GM23338 (cell line): ENCODE measurements around the gene USP33. TPM values are rescaled to one million over a fixed set of nuclear protein-coding genes. Genes with fewer than 3 reads are reported as not detected.

Experiments
- ATAC-seq: fragments of 200-7000 bp; cut with Tn5 transposase; 3 replicates; pipeline ENCODE4 v1.9.1; 2020
- DNase-seq: peaks from one replicate; pipeline ENCODE4 v3.0.0-alpha.2; 2015; ENCODE audit warnings: low spot score
- H2AFZ ChIP-seq: fragments of 200-600 bp; sonication (generic); 2 replicates; pipeline ENCODE4 v1.8.0; 2016; ENCODE audit warnings: antibody characterized with exemption, mild to moderate bottlenecking, moderate library complexity
- H3F3A ChIP-seq: fragments of 200-600 bp; sonication (generic); replicated peaks from 2 replicates; pipeline ENCODE4 v1.8.0; 2017; ENCODE audit warnings: antibody characterized with exemption, mixed run types, low read depth
- H3K27ac ChIP-seq: fragments of 200-600 bp; sonication (generic); 2 replicates; pipeline ENCODE4 v1.6.1; 2016; ENCODE audit warnings: low read depth
- H3K27me3 ChIP-seq: fragments of 200-600 bp; sonication (generic); 2 replicates; pipeline ENCODE4 v1.8.0; 2016; ENCODE audit warnings: mild to moderate bottlenecking, mixed run types, moderate library complexity; ENCODE audit not compliant: insufficient read depth
- H3K36me3 ChIP-seq: fragments of 200-600 bp; sonication (generic); 2 replicates; pipeline ENCODE4 v1.8.0; 2016; ENCODE audit warnings: mild to moderate bottlenecking; ENCODE audit not compliant: insufficient read depth
- H3K4me1 ChIP-seq: fragments of 200-600 bp; sonication (generic); 2 replicates; pipeline ENCODE4 v1.8.0; 2016; ENCODE audit warnings: mild to moderate bottlenecking, moderate library complexity; ENCODE audit not compliant: insufficient read depth
- H3K4me2 ChIP-seq: fragments of 200-600 bp; sonication (generic); 2 replicates; pipeline ENCODE4 v1.7.1; 2017; ENCODE audit warnings: mixed run types
- H3K4me3 ChIP-seq: fragments of 200-600 bp; sonication (generic); 2 replicates; pipeline ENCODE4 v1.6.1; 2016; ENCODE audit warnings: mixed run types
- H3K79me2 ChIP-seq: fragments of 200-600 bp; sonication (generic); replicated peaks from 2 replicates; pipeline ENCODE4 v1.8.0; 2017; ENCODE audit warnings: mild to moderate bottlenecking; ENCODE audit not compliant: insufficient read depth
- H3K9me2 ChIP-seq: fragments of 200-600 bp; sonication (generic); 2 replicates; pipeline ENCODE4 v1.8.0; 2017; ENCODE audit not compliant: insufficient read depth
- H4K20me1 ChIP-seq: fragments of 200-600 bp; sonication (generic); replicated peaks from 2 replicates; pipeline ENCODE4 v1.8.0; 2017; ENCODE audit warnings: mild to moderate bottlenecking; ENCODE audit not compliant: insufficient read depth
- H3K27ac Mint-ChIP-seq: 2 replicates; pipeline ENCODE4 v1.8.0; 2020; ENCODE audit warnings: inconsistent platforms, mild to moderate bottlenecking, moderate library complexity, mixed read lengths
- H3K27me3 Mint-ChIP-seq: 3 replicates; pipeline ENCODE4 v1.8.0; 2022; ENCODE audit warnings: low read depth, mild to moderate bottlenecking, moderate library complexity, mixed read lengths, inconsistent platforms; ENCODE audit not compliant: insufficient read depth, poor library complexity
- H3K36me3 Mint-ChIP-seq: 3 replicates; pipeline ENCODE4 v1.8.0; 2021; ENCODE audit warnings: low read depth, mild to moderate bottlenecking, inconsistent platforms, moderate library complexity, mixed read lengths
- H3K4me1 Mint-ChIP-seq: 3 replicates; pipeline ENCODE4 v1.8.0; 2020; ENCODE audit warnings: mild to moderate bottlenecking, inconsistent platforms, mixed read lengths
- H3K4me3 Mint-ChIP-seq: 3 replicates; pipeline ENCODE4 v1.8.0; 2021; ENCODE audit warnings: moderate library complexity, mild to moderate bottlenecking, inconsistent platforms, mixed read lengths
- H3K9me3 Mint-ChIP-seq: 3 replicates; pipeline ENCODE4 v1.8.0; 2020; ENCODE audit warnings: moderate library complexity, mild to moderate bottlenecking, inconsistent platforms, mixed read lengths
- CTCF ChIP-seq, 2 experiments: fragments of 200-600 bp in 1 of 2; sonication (generic) in 1 of 2; conservative IDR thresholded peaks; 2 replicates each; pipeline versions ENCODE4 v1.5.1 to v1.6.1; 2016 to 2017; ENCODE audit warnings: antibody characterized with exemption in 2 of 2, low read depth in 2 of 2, mild to moderate bottlenecking in 2 of 2, moderate library complexity in 1 of 2
- JUNB ChIP-seq: IDR thresholded peaks from one replicate; pipeline ENCODE4 v1.6.1; 2016; ENCODE audit warnings: antibody characterized with exemption; ENCODE audit not compliant: unreplicated experiment
- STAT1 ChIP-seq: IDR thresholded peaks from one replicate; pipeline ENCODE4 v1.6.1; 2016; ENCODE audit warnings: antibody characterized with exemption; ENCODE audit not compliant: unreplicated experiment
- ZNF114 ChIP-seq: fragments of 250-450 bp; sonication (Bioruptor Pico); IDR thresholded peaks from 2 replicates; pipeline ENCODE4 v1.5.0; 2020; ENCODE audit warnings: mild to moderate bottlenecking, moderate library complexity
- ZNF331 ChIP-seq: fragments of 250-450 bp; sonication (Bioruptor Pico); IDR thresholded peaks from 2 replicates; pipeline ENCODE4 v1.5.0; 2020; ENCODE audit warnings: low read depth, mild to moderate bottlenecking, moderate library complexity
- polyA plus RNA-seq: library from polyadenylated mRNA; unstranded; fragments of >200 nt; fragmentation: Nextera tagmentation; extraction: Ambion mirVana; gene quantifications from 2 replicates; pipeline ENCODE4 v1.2.1, GENCODE V29; 2016
- total RNA-seq: library from RNA; depleted of rRNA; stranded (reverse); fragments of >200 nt; shearing (Covaris generic); gene quantifications from 2 replicates; pipeline ENCODE4 v1.2.3, GENCODE V29; 2014
- TF ChIP-seq, protein P1 (sequence below): IDR thresholded peaks from one replicate; pipeline ENCODE4 v1.6.1; 2018; ENCODE audit warnings: antibody characterized with exemption; ENCODE audit not compliant: unreplicated experiment
- TF ChIP-seq, protein P2 (sequence below): fragments of 250-450 bp; sonication (Bioruptor Pico); IDR thresholded peaks from 2 replicates; pipeline ENCODE4 v1.5.0; 2020; ENCODE audit warnings: mild to moderate bottlenecking, moderate library complexity

The USP33 gene
- total and polyA plus RNA-seq, 2 experiments from 2014 or later = 42.4 to 63.9 TPM

DNA sequence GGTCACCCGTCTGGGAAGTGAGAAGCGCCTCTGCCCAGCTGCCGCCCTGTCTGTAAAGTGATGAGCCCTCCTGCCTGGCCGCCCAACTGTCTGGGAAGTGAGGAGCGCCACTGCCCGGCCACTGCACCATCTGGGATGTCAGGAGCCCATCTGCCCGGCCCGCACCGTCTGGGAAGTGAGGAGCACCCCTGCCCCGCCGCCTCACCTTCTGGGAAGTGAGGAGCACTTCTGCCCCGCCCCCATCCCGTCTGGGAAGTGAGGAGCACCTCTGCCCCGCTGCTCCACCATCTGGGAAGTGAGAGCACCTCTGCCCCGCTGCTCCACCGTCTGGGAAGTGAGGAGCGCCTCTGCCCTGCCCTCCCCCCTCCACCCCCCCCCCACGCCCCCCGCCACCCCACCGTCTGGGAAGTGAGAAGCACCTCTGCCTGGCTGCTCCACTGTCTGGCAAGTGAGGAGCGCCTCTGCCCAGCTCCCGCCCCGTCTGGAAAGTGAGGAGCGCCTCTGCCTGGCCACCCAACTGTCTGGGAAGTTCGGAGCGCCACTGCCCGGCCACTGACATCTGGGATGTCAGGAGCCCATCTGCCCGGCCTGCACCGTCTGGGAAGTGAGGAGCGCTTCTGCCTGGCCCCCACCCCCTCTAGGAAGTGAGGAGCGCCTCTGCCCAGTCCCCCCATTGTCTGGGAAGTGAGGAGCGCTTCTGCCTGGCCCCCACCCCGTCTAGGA, 72.7 kb downstream of the USP33 start (continued):
- TF ChIP-seq JUNB (no peak), CTCF (conservative IDR thresholded peaks at IDR 0.05; ENCODE audit: low read depth in 2 of 2) (no peak; a peak in 1 of 4 replicates), ZNF331 (CRISPR knock-in tag) (no peak)

DNA sequence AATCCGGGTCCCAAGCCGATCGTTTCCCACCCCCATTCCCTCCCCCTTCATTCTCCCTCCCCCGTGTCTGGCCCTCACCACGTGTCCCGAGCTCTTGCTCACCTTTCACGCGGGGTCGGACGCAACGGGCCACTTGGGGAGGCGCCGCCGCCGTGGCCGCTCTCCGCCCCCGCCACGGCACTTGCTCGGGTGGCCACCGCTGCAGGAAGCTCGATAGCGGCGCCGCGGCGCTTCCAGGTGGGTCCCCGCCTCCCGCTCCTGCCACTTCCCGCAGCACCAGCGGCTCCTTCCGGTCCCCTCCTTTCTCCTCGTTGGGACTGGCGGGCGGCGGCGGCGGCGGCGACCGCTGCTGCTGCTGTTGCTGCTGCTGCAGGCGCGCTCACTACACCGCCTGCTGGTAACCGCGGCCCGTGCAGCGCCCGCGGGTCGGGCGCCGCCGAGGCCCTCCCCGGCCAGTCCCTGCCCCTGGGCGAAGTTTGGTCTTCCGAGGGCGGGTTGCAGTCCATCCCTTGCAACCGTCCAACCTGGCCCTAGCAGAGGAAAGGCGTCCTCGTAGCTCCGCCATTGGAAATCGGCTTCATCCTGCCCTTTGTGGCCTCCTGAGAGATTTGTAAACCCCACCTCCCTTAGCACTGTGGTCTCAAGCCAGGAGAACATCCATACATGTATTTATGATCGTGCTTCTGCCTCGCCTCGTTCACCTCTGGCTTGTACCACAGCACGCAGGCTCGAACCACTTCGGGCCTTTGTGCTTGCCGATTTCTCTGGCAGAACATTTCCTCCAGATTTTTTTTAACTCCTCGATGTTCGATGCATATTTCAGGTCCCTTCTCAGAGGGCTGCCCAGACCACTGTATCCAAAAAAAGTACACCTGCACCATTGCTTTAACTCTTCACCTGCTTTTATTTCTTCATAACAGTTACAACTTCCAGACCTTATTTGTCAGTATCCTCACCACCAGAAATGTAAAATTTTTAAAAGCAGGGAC, 76.2 kb downstream of the USP33 start:
- Mint-ChIP-seq H3K9me3 (no peaks in the 10 kb centered on the region), H3K27me3 (peaks cover 15% of the 10 kb centered on the region), H3K4me1 (peaks cover 21% of the 10 kb centered on the region), H3K27ac (peak overlapping the region; percentile 100), H3K36me3 (peaks cover 4% of the 10 kb centered on the region; the same call in 2 of the 3 replicates), H3K4me3 (peak overlapping the region; percentile 94)
- H2AFZ ChIP-seq = peak overlapping the region; percentile 75
- no peaks in the 10 kb centered on the region for H3K36me3 ChIP-seq
- peaks cover 16% of the 10 kb centered on the region for H3K4me1 ChIP-seq
- H3K9me2 ChIP-seq = no peaks in the 10 kb centered on the region
- peak overlapping the region; percentile 100 for H3K27ac ChIP-seq
- H3K27me3 ChIP-seq = no peaks in the 10 kb centered on the region
- peak; percentile 67 for ATAC-seq
- H3F3A ChIP-seq = peaks cover 15% of the 10 kb centered on the region
- peaks cover 38% of the 10 kb centered on the region for H3K79me2 ChIP-seq
- peaks cover 8% of the 10 kb centered on the region; the same call in 1 of the 2 replicates for H4K20me1 ChIP-seq
- H3K4me3 ChIP-seq = peak overlapping the region; percentile 67
- peak; percentile 92 for DNase-seq
- H3K4me2 ChIP-seq = peak overlapping the region; percentile 88
- TF ChIP-seq, protein P1, sequence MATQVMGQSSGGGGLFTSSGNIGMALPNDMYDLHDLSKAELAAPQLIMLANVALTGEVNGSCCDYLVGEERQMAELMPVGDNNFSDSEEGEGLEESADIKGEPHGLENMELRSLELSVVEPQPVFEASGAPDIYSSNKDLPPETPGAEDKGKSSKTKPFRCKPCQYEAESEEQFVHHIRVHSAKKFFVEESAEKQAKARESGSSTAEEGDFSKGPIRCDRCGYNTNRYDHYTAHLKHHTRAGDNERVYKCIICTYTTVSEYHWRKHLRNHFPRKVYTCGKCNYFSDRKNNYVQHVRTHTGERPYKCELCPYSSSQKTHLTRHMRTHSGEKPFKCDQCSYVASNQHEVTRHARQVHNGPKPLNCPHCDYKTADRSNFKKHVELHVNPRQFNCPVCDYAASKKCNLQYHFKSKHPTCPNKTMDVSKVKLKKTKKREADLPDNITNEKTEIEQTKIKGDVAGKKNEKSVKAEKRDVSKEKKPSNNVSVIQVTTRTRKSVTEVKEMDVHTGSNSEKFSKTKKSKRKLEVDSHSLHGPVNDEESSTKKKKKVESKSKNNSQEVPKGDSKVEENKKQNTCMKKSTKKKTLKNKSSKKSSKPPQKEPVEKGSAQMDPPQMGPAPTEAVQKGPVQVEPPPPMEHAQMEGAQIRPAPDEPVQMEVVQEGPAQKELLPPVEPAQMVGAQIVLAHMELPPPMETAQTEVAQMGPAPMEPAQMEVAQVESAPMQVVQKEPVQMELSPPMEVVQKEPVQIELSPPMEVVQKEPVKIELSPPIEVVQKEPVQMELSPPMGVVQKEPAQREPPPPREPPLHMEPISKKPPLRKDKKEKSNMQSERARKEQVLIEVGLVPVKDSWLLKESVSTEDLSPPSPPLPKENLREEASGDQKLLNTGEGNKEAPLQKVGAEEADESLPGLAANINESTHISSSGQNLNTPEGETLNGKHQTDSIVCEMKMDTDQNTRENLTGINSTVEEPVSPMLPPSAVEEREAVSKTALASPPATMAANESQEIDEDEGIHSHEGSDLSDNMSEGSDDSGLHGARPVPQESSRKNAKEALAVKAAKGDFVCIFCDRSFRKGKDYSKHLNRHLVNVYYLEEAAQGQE = no peak
- TF ChIP-seq ZNF114 (CRISPR knock-in tag) = no peak
- TF ChIP-seq JUNB = no peak
- TF ChIP-seq CTCF (conservative IDR thresholded peaks at IDR 0.05; ENCODE audit: low read depth in 2 of 2) = peak; percentile 55 to 67
- TF ChIP-seq, protein P2, sequence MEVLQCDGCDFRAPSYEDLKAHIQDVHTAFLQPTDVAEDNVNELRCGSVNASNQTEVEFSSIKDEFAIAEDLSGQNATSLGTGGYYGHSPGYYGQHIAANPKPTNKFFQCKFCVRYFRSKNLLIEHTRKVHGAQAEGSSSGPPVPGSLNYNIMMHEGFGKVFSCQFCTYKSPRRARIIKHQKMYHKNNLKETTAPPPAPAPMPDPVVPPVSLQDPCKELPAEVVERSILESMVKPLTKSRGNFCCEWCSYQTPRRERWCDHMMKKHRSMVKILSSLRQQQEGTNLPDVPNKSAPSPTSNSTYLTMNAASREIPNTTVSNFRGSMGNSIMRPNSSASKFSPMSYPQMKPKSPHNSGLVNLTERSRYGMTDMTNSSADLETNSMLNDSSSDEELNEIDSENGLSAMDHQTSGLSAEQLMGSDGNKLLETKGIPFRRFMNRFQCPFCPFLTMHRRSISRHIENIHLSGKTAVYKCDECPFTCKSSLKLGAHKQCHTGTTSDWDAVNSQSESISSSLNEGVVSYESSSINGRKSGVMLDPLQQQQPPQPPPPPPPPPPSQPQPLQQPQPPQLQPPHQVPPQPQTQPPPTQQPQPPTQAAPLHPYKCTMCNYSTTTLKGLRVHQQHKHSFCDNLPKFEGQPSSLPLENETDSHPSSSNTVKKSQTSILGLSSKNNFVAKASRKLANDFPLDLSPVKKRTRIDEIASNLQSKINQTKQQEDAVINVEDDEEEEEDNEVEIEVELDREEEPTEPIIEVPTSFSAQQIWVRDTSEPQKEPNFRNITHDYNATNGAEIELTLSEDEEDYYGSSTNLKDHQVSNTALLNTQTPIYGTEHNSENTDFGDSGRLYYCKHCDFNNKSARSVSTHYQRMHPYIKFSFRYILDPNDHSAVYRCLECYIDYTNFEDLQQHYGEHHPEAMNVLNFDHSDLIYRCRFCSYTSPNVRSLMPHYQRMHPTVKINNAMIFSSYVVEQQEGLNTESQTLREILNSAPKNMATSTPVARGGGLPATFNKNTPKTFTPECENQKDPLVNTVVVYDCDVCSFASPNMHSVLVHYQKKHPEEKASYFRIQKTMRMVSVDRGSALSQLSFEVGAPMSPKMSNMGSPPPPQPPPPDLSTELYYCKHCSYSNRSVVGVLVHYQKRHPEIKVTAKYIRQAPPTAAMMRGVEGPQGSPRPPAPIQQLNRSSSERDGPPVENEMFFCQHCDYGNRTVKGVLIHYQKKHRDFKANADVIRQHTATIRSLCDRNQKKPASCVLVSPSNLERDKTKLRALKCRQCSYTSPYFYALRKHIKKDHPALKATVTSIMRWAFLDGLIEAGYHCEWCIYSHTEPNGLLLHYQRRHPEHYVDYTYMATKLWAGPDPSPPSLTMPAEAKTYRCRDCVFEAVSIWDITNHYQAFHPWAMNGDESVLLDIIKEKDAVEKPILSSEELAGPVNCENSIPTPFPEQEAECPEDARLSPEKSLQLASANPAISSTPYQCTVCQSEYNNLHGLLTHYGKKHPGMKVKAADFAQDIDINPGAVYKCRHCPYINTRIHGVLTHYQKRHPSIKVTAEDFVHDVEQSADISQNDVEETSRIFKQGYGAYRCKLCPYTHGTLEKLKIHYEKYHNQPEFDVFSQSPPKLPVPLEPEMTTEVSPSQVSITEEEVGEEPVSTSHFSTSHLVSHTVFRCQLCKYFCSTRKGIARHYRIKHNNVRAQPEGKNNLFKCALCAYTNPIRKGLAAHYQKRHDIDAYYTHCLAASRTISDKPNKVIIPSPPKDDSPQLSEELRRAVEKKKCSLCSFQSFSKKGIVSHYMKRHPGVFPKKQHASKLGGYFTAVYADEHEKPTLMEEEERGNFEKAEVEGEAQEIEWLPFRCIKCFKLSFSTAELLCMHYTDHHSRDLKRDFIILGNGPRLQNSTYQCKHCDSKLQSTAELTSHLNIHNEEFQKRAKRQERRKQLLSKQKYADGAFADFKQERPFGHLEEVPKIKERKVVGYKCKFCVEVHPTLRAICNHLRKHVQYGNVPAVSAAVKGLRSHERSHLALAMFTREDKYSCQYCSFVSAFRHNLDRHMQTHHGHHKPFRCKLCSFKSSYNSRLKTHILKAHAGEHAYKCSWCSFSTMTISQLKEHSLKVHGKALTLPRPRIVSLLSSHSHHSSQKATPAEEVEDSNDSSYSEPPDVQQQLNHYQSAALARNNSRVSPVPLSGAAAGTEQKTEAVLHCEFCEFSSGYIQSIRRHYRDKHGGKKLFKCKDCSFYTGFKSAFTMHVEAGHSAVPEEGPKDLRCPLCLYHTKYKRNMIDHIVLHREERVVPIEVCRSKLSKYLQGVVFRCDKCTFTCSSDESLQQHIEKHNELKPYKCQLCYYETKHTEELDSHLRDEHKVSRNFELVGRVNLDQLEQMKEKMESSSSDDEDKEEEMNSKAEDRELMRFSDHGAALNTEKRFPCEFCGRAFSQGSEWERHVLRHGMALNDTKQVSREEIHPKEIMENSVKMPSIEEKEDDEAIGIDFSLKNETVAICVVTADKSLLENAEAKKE (CRISPR knock-in tag) = no peak
- TF ChIP-seq STAT1 = no peak
